Activated CD4-positive, alpha-beta T cell treated with anti-CD3 and anti-CD28 coated beads for 36 hours (primary cell): ENCODE data around the gene COPS6. TPM values are rescaled to one million over a fixed set of nuclear protein-coding genes. Genes with fewer than 3 reads are reported as not detected.

Experiments
- ATAC-seq: fragments of 200-7000 bp; cut with Tn5 transposase; one replicate; pipeline ENCODE4 v1.10.0; 2021; ENCODE audit warnings: mild to moderate bottlenecking, moderate library complexity
- CTCF ChIA-PET: fragments of 350-600 bp; sonication (Branson Sonifier 250); formaldehyde crosslinking; loops from one replicate; lab custom pipeline; 2021; ENCODE audit warnings: antibody characterized with exemption; lab: Charles Lee
- POLR2A ChIA-PET: fragments of 350-600 bp; sonication (Branson Sonifier 250); formaldehyde crosslinking; loops from one replicate; lab custom pipeline; 2021; ENCODE audit warnings: antibody characterized with exemption, inconsistent platforms; lab: Charles Lee
- DNase-seq: peaks from one replicate; pipeline ENCODE4 v3.0.0-alpha.2; 2020
- H3K27ac Mint-ChIP-seq: one replicate; pipeline ENCODE4 v1.8.0; 2021; ENCODE audit warnings: mixed read lengths
- H3K27me3 Mint-ChIP-seq: one replicate; pipeline ENCODE4 v1.8.0; 2021; ENCODE audit warnings: mixed read lengths
- H3K36me3 Mint-ChIP-seq: one replicate; pipeline ENCODE4 v1.8.0; 2021; ENCODE audit warnings: low read depth, mixed read lengths
- H3K4me1 Mint-ChIP-seq: one replicate; pipeline ENCODE4 v1.8.0; 2021; ENCODE audit warnings: mixed read lengths
- H3K4me3 Mint-ChIP-seq: one replicate; pipeline ENCODE4 v1.8.0; 2021; ENCODE audit warnings: mild to moderate bottlenecking, moderate library complexity, mixed read lengths
- H3K9me3 Mint-ChIP-seq: one replicate; pipeline ENCODE4 v1.8.0; 2021; ENCODE audit warnings: low read depth, mixed read lengths
- intact Hi-C, 2 experiments: fragments of 100-400 bp; cut with DNase I in 1 of 2; cut with micrococcal nuclease in 1 of 2; formaldehyde crosslinking; loops; one replicate each; pipeline versions ENCODE4 v1.14.2 to v1.15.1; 2022 to 2024; cut with DNase I, micrococcal nuclease
- total RNA-seq, 2 experiments: library from RNA; stranded (reverse); gene quantifications; one replicate each; pipeline ENCODE4 v1.2.3, GENCODE V29; 2021

COPS6 gene
- total RNA-seq, 2 experiments from 2014 or later = 88.6 to 89.0 TPM

GRCh38 chr7:100061518-100062193 lies 27.1 kb upstream of the COPS6 start:
- no peaks in the 10 kb centered on the region for H3K27me3 Mint-ChIP-seq
- intact Hi-C loops = no loop called here
- no peak overlapping the region for H3K4me3 Mint-ChIP-seq
- POLR2A ChIA-PET = interaction anchor here (0.5 kb wide), 1 partner anchor 51 kb away, joined by 3 read pairs; no protein-coding TSS in a partner anchor
- DNase-seq = no peak
- CTCF ChIA-PET = no interaction called here
- H3K27ac Mint-ChIP-seq = no peak overlapping the region
- no peak for ATAC-seq
- H3K9me3 Mint-ChIP-seq = no peaks in the 10 kb centered on the region
- no peaks in the 10 kb centered on the region for H3K4me1 Mint-ChIP-seq
- peaks cover 19% of the 10 kb centered on the region for H3K36me3 Mint-ChIP-seq

- intact Hi-C loops = no loop called here
- H3K4me3 Mint-ChIP-seq = no peak overlapping the region
- ChIA-PET POLR2A (interaction anchor here (0.6 kb wide), 1 partner anchor 145 kb away, joined by 9 read pairs; no protein-coding TSS in a partner anchor), CTCF (interaction anchor here (0.6 to 1.2 kb wide), 3 partner anchors 9 to 899 kb away, joined by 3 read pairs; no protein-coding TSS in a partner anchor)
- H3K36me3 Mint-ChIP-seq = peaks cover 23% of the 10 kb centered on the region
- H3K27ac Mint-ChIP-seq = no peak overlapping the region
- no peak for ATAC-seq
- H3K27me3 Mint-ChIP-seq = no peaks in the 10 kb centered on the region
- no peaks in the 10 kb centered on the region for H3K9me3 Mint-ChIP-seq
- H3K4me1 Mint-ChIP-seq = no peaks in the 10 kb centered on the region
- DNase-seq = no peak
Measured at GRCh38 chr7:100063376-100063775, 25.4 kb upstream of the COPS6 start.

GRCh38 chr7:100064162-100064561 lies 24.6 kb upstream of the COPS6 start:
- Mint-ChIP-seq H3K4me3 (no peak overlapping the region), H3K27ac (no peak overlapping the region), H3K9me3 (no peaks in the 10 kb centered on the region), H3K36me3 (peaks cover 23% of the 10 kb centered on the region), H3K4me1 (no peaks in the 10 kb centered on the region), H3K27me3 (no peaks in the 10 kb centered on the region)
- intact Hi-C loops = no loop called here
- DNase-seq (no peak), ATAC-seq (no peak)
- ChIA-PET POLR2A (no interaction called here), CTCF (interaction anchor here (1.2 kb wide), 1 partner anchor 9 kb away, joined by 3 read pairs; no protein-coding TSS in a partner anchor)

GRCh38 chr7:100065452-100066186 lies 23.1 kb upstream of the COPS6 start:
- H3K27ac Mint-ChIP-seq = no peak overlapping the region
- H3K4me1 Mint-ChIP-seq = no peaks in the 10 kb centered on the region
- CTCF ChIA-PET = no interaction called here
- H3K4me3 Mint-ChIP-seq = no peak overlapping the region
- peaks cover 32% of the 10 kb centered on the region for H3K36me3 Mint-ChIP-seq
- ATAC-seq = no peak
- intact Hi-C loops = no loop called here
- POLR2A ChIA-PET = interaction anchor here (0.5 kb wide), 1 partner anchor 25 kb away, joined by 4 read pairs; no protein-coding TSS in a partner anchor
- H3K27me3 Mint-ChIP-seq = no peaks in the 10 kb centered on the region
- H3K9me3 Mint-ChIP-seq = peaks cover 5% of the 10 kb centered on the region
- DNase-seq = no peak

- ATAC-seq (no peak), DNase-seq (no peak)
- no peak overlapping the region for H3K4me3 Mint-ChIP-seq
- peaks cover 46% of the 10 kb centered on the region for H3K36me3 Mint-ChIP-seq
- CTCF ChIA-PET = interaction anchor here (0.6 to 1.0 kb wide), 3 partner anchors 9 to 508 kb away, joined by 3 read pairs; no protein-coding TSS in a partner anchor
- H3K4me1 Mint-ChIP-seq = no peaks in the 10 kb centered on the region
- H3K27ac Mint-ChIP-seq = no peak overlapping the region
- no peaks in the 10 kb centered on the region for H3K27me3 Mint-ChIP-seq
- intact Hi-C loops = no loop called here
- peaks cover 18% of the 10 kb centered on the region for H3K9me3 Mint-ChIP-seq
- POLR2A ChIA-PET = no interaction called here
Measured at GRCh38 chr7:100066953-100067352, 21.8 kb upstream of the COPS6 start.

- ChIA-PET CTCF (interaction anchor here (0.8 to 1.5 kb wide), 2 partner anchors 90 to 151 kb away, joined by 3 to 4 read pairs; no protein-coding TSS in a partner anchor), POLR2A (no interaction called here)
- peaks cover 25% of the 10 kb centered on the region for H3K9me3 Mint-ChIP-seq
- H3K36me3 Mint-ChIP-seq = peaks cover 68% of the 10 kb centered on the region
- no peak overlapping the region for H3K27ac Mint-ChIP-seq
- H3K27me3 Mint-ChIP-seq = no peaks in the 10 kb centered on the region
- intact Hi-C loops = no loop called here
- H3K4me3 Mint-ChIP-seq = no peak overlapping the region
- DNase-seq (no peak), ATAC-seq (no peak)
- no peaks in the 10 kb centered on the region for H3K4me1 Mint-ChIP-seq
Measured at GRCh38 chr7:100069991-100070390, 18.8 kb upstream of the COPS6 start.

GRCh38 chr7:100071018-100071723 lies 17.6 kb upstream of the COPS6 start:
- H3K4me3 Mint-ChIP-seq = no peak overlapping the region
- intact Hi-C loops = no loop called here
- DNase-seq = no peak
- no peak for ATAC-seq
- H3K36me3 Mint-ChIP-seq = peaks cover 74% of the 10 kb centered on the region
- ChIA-PET CTCF (interaction anchor here (0.5 to 1.2 kb wide), 3 partner anchors 146 to 537 kb away, joined by 3 to 4 read pairs (median 3); no protein-coding TSS in a partner anchor), POLR2A (interaction anchor here (0.7 kb wide), 2 partner anchors 152 to 530 kb away, joined by 3 to 4 read pairs; partner anchors contain the start of gene TRIM4)
- no peak overlapping the region for H3K27ac Mint-ChIP-seq
- no peaks in the 10 kb centered on the region for H3K27me3 Mint-ChIP-seq
- peaks cover 25% of the 10 kb centered on the region for H3K9me3 Mint-ChIP-seq
- no peaks in the 10 kb centered on the region for H3K4me1 Mint-ChIP-seq

GRCh38 chr7:100072462-100072861 lies 16.3 kb upstream of the COPS6 start:
- CTCF ChIA-PET = interaction anchor here (0.6 to 0.8 kb wide), 2 partner anchors 9 to 26 kb away, joined by 3 read pairs; no protein-coding TSS in a partner anchor
- Mint-ChIP-seq H3K4me3 (no peak overlapping the region), H3K36me3 (peaks cover 82% of the 10 kb centered on the region), H3K27me3 (no peaks in the 10 kb centered on the region), H3K9me3 (peaks cover 25% of the 10 kb centered on the region), H3K27ac (no peak overlapping the region), H3K4me1 (no peaks in the 10 kb centered on the region)
- intact Hi-C loops = no loop called here
- DNase-seq (no peak), ATAC-seq (no peak)
- POLR2A ChIA-PET = interaction anchor here (0.6 kb wide), 1 partner anchor 177 kb away, joined by 3 read pairs; no protein-coding TSS in a partner anchor

- DNase-seq (no peak), ATAC-seq (no peak)
- Mint-ChIP-seq H3K4me1 (peaks cover 7% of the 10 kb centered on the region), H3K27ac (no peak overlapping the region), H3K27me3 (no peaks in the 10 kb centered on the region), H3K9me3 (peaks cover 25% of the 10 kb centered on the region), H3K36me3 (peaks cover 81% of the 10 kb centered on the region), H3K4me3 (no peak overlapping the region)
- POLR2A ChIA-PET = no interaction called here
- CTCF ChIA-PET = interaction anchor here (0.8 kb wide), 1 partner anchor 134 kb away, joined by 4 read pairs; no protein-coding TSS in a partner anchor
- intact Hi-C loops = no loop called here
Measured at GRCh38 chr7:100074841-100075240, 13.9 kb upstream of the COPS6 start.

- POLR2A ChIA-PET = interaction anchor here (0.6 kb wide), 1 partner anchor 44 kb away, joined by 4 read pairs; no protein-coding TSS in a partner anchor
- H3K9me3 Mint-ChIP-seq = peaks cover 23% of the 10 kb centered on the region
Measured at GRCh38 chr7:100075418-100075817, 13.4 kb upstream of the COPS6 start.

More at GRCh38 chr7:100075418-100075817, 13.4 kb upstream of the COPS6 start:
- Mint-ChIP-seq H3K4me1 (peaks cover 12% of the 10 kb centered on the region), H3K4me3 (no peak overlapping the region), H3K36me3 (peaks cover 79% of the 10 kb centered on the region), H3K27ac (no peak overlapping the region), H3K27me3 (no peaks in the 10 kb centered on the region)
- ATAC-seq (no peak), DNase-seq (no peak)
- CTCF ChIA-PET = interaction anchor here (0.6 to 0.8 kb wide), 2 partner anchors 22 to 134 kb away, joined by 3 to 4 read pairs; no protein-coding TSS in a partner anchor
- intact Hi-C loops = no loop called here
